ENCODE data around the gene GYPC.

GYPC gene

GRCh38 chr2:126732682-126733245 lies 76.8 kb downstream of the GYPC start:
- no peak for DNase-seq (ENCODE audit: low spot score)

GRCh38 chr2:126733795-126734194 lies 77.8 kb downstream of the GYPC start:
- DNase-seq (ENCODE audit: low spot score): no peak

- DNase-seq (ENCODE audit: low spot score): peak; percentile 83
Measured at GRCh38 chr2:126736133-126736874, 80.3 kb downstream of the GYPC start.

GRCh38 chr2:126739141-126739540 lies 83.2 kb downstream of the GYPC start:
- no peak for DNase-seq (ENCODE audit: low spot score)

- DNase-seq (ENCODE audit: low spot score): no peak
Measured at GRCh38 chr2:126744640-126745039, 88.7 kb downstream of the GYPC start.
